Suprapubic skin (tissue), 4 donors: Measurements from ENCODE around the gene EIF4A3.

Experiments
- CTCF ChIP-seq, 2 donors: fragments of 200-600 bp in 1 of 2; fragments of 450-650 bp in 1 of 2; sonication (generic) in 1 of 2; IDR thresholded peaks; one replicate each; pipeline ENCODE4 v1.5.1; 2016 to 2019; ENCODE audit warnings: antibody characterized with exemption in 2 of 2, mild to moderate bottlenecking in 1 of 2, moderate library complexity in 1 of 2
- EP300 ChIP-seq: sonication (generic); formaldehyde crosslinking; IDR thresholded peaks from one replicate; pipeline ENCODE4 v1.6.1; 2017; ENCODE audit warnings: antibody characterized with exemption
- POLR2A ChIP-seq, 2 donors: fragments of 450-650 bp; IDR thresholded peaks; one replicate each; pipeline ENCODE4 v1.6.1; 2017; ENCODE audit warnings: antibody characterized with exemption in 2 of 2, mild to moderate bottlenecking in 2 of 2, moderate library complexity in 2 of 2
- POLR2AphosphoS5 ChIP-seq, 3 donors: sonication (generic); formaldehyde crosslinking; IDR thresholded peaks; one replicate each; pipeline ENCODE4 v1.6.1; 2017; ENCODE audit warnings: antibody characterized with exemption in 3 of 3

DNA sequence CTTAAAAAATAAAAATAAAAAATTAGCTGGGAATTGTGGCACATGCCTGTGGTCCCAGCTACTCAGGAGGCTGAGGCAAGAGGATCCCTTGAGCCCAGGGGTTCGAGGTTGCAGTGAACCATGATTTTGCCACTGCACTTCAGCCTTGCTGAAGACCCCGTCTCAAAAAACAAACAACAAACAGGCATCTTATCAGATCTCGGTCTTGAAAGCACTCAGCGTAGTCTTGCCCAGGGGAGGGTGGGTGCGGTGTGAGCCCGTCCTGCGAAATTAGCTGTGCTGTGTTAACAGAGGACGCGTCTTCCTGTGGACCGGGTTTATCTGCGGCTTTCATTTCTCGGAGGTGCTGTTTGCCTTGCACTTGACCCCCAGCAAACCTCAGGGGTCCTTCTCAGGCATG is 40.2 kb downstream of the EIF4A3 start:
- TF ChIP-seq CTCF (IDR thresholded peaks at IDR 0.05) (no peak), POLR2A (IDR thresholded peaks at IDR 0.05) (no peak), POLR2AphosphoS5 (IDR thresholded peaks at IDR 0.05) (no peak), EP300 (no peak)
